Right kidney (tissue), 1 donor: Measurements from ENCODE around the gene PODXL.
"Not testable (repeated sequence)": the region's sequence is repeated elsewhere in the genome, so short reads cannot be mapped to it uniquely, and the experiment has no call there.

ENCODE experiments used
- DNase-seq: peaks from one replicate; pipeline ENCODE4 v3.0.0-alpha.2; 2016

The PODXL gene

GRCh38 chr7:131495669-131496498, 60.5 kb downstream of the PODXL start:
- no peak for DNase-seq

DNA sequence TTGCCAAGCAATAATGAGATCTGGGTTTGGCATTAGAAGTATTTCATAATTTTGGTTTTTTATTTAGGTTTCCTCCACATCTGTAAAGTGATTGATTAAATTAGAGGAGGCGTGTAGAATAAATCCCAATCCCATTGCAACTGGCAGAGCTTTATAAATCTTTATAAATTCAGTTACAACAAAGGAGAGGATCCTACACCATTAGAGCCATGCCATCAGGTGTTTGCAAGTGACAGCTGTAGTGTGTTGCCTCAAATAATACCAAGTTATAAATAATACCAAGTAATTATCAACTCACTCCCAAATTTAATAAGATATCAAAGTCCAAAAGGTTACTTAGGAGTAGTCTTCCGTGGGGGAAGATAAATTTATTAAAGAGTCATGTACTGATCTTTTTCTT, 62.2 kb downstream of the PODXL start:
- no peak for DNase-seq

DNA sequence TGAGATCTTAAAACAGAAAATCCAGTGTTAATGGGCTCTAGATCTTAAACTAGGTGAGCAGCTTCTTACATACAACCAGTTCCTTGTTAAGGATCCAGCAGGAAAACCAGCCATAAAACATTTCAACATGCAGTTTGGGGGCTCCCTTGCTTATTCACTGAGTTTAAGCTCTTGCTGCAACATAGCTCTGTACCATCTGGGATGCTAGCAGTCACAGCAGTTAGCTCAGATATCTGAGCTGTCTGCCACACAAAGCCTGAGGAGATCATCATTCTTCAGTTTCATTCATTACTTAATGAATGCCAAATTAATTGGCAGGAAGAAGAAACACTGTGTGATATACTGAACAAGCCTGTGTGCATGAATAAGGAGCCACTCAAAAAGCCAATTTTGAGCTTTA, 62.8 kb downstream of the PODXL start:
- DNase-seq = no peak

- DNase-seq = no peak
Observed at GRCh38 chr7:131493081-131493480, 63.3 kb downstream of the PODXL start.

DNA sequence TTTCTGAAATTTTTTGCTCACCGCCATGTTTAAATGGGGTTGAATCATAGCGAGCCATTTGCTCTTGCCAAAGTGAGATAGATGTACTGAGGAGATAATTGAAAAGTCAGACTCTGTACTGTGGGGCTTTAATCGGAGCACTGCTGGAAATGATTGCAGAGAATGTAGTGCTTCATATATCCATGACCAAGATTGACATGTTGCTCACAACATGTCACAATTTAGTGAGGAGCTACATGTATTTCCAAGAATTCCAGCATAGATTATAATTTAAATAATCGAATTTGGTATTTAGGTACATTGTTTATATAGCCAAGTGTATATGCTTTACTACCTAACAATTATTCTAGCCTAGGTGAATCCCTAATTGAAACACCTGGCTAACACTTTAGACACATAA, 66.5 kb downstream of the PODXL start:
- no peak for DNase-seq

DNA sequence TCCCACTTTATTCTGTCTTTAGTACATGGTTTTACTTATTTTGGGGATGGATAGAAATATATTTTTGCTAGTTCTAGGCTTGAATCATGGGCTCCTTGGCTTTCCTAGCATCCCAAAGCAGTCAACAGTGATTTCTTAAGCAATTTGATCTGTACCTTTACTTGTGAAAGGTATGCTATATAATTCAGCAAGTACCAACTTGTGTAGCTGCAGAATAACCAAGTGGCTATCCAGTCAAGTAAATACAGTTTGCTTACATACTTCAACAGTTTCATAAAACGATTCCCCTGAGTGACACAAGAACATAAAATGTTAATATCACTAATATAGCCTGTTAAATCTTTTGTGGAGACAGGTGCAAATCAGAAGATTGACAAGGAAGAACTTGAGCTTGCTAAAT, 67.2 kb downstream of the PODXL start:
- no peak for DNase-seq

DNA sequence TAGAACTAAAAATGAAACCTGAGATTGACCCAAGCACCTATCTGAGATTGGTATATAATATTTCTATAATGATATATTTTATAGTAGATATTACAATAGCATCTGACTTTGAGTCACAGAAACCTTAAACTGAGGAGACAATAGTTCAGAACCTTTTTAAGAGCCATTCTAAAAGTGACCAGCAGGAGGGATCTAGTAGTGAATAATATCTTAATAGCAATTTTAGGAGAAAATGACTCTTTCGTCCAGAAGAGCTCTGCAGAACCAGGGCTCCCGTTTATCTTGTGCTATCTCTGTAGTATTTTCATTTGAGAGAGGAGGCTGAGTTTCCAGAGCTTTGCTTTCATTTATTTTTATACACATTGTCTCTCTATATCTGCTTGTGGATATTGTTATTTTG, 68.1 kb downstream of the PODXL start:
- DNase-seq = no peak

- no peak for DNase-seq
Observed at GRCh38 chr7:131487217-131487616, 69.2 kb downstream of the PODXL start.

GRCh38 chr7:131486346-131486745, 70.1 kb downstream of the PODXL start:
- DNase-seq = no peak

GRCh38 chr7:131483586-131483985, 72.8 kb downstream of the PODXL start:
- DNase-seq = no peak

- DNase-seq = no peak
Observed at GRCh38 chr7:131482800-131483199, 73.6 kb downstream of the PODXL start.

DNA sequence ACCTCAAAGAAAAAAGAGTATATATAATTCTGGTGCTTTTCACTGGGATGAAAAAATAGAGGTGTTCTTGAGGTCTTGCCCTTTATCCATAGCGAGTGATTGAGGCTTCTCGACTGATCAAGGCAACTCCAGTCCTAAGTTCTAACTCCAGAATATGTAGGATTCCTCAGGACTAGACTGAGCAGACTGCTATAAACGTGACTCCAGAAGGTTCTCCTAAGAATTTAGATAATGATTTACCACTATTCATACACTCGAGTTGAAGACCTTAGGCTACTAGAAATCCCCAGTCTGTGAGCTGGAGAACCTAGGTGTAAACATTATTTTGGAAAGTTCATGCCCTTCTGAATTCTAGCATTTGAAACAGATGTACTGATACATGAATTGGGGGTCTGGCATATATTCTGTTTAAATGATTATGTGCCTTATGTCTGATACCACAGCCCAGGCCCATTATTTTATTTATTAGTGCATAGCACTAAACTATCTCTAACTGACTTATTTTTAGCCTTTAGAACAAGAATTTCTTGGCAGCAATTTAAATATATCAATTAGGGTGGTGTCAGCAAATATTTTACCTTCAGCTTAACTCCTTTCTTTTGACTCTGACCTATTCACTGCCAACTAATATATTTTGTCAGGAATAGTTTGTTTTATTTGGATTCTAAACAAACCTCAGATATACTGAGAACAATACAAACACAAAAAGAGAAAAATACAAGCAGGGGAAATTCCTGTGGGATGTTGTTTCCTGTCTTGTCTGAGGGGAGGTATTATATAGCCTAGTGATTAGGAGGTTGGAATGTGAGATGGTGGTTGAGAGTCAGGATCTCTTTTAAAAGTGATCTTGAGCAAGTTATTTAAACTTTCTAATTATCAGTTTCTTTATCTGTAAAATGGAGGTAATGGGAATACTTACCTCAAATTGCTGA, 75.8 kb downstream of the PODXL start:
- no peak for DNase-seq

DNA sequence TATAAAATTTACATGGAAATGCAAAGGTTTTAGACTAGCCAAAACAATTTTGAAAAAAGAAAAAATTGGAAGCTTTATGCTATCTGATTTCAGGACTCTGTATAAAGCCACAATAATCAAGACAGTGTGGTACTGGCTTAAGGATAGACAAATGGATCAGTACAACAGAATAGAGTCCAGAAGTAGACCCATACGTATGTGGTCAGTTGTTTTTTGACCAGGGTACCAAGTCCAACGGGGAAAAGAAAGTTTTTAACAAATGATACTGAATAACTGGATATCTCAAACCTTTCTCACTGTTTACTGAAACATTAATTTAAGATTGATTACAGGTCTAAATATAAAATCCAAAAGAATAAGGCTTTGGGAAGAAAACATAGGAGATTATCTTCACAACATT, 79.7 kb downstream of the PODXL start:
- DNase-seq = no peak

GRCh38 chr7:131471250-131472004, 85.0 kb downstream of the PODXL start:
- DNase-seq = no peak

DNA sequence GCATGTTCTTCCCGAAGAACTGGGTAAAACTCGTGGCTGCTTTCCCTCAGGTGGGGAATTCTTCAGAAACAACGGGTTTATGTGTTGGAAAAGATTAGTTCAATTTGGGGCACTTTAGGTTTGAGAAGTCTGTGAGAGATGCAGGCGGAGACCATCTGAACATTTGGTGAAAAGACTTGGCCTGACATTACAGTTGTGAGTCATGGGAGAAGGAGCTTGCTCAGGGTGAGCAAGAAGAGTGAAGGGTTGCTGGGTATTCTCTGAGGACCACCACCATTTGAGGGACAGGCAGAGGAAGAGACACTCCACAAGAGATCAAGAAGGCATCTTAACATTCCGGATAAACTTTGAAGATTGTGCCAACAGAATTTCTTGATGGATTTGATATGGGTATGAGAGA, 88.6 kb downstream of the PODXL start:
- DNase-seq = no peak

DNA sequence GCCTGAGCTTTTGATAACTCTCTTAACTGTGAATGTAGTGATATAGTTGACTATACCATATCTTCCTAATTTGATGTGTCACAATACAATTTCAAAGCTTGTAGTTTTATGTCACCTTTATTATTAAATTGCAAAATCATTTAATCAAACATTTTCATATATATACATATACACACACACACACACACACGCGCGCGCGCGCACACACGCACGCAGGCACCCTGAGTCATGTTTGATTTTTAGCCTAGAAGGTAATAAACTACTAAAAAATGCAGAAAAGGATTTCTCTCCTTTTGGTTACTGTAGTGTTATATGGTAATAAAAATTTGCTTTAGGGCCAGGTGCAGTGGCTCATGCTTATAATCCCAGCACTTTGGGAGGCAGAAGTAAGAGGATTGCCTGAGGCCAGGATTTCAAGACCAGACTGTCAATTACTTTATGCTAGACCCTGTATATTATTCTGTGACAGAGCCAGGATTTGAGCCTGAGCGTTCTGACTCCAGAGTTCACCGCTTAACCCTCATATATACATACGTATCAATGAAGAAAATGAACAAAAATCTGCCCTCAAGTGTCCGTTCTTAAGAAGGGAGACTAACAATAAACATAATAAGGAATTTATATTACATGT, 89.6 kb downstream of the PODXL start:
- no peak for DNase-seq

GRCh38 chr7:131462715-131463114, 93.7 kb downstream of the PODXL start:
- not testable (repeated sequence) for DNase-seq

- no peak for DNase-seq
Observed at GRCh38 chr7:131462059-131462458, 94.4 kb downstream of the PODXL start.

DNA sequence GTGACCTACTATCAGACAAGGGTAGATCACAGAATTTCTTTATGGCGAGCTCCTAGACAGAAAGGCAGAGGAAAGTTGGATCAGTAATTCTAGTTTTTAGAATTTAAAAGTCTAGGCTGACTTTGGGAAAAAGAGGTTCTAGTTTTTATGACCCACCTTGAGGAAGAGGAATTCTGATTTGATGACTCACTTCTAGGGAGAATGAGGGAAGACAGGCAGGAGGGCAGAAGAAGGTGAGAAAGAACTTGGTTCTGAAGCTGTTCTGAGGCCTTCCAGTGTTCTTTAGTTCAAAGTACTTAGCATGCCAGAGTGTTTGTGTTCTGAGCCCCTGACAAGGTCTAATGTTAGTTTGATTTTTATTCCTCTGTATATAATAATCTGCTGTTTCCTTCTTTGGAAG, 97.2 kb downstream of the PODXL start:
- no peak for DNase-seq

DNA sequence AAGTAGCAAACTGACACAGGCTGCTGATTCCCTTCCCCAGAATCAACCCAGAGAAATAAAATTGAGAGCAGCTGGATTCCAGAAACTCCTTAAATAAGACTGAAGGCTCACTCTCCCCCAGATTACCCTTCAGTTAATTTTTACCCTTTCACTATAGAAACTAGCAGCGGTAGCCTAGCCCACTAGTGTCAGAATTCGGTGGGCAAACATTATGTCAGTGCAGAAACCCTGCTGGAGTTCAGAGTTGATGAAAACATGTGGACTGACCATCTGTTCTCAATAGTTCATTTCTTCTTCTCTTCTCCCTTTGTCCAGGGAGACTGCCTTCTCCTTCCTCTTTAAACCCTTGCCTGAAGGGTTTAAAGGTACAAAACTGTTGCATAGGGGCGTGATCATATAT, 100.1 kb downstream of the PODXL start:
- DNase-seq = no peak

- DNase-seq = no peak
Observed at GRCh38 chr7:131455546-131455945, 100.9 kb downstream of the PODXL start.

DNA sequence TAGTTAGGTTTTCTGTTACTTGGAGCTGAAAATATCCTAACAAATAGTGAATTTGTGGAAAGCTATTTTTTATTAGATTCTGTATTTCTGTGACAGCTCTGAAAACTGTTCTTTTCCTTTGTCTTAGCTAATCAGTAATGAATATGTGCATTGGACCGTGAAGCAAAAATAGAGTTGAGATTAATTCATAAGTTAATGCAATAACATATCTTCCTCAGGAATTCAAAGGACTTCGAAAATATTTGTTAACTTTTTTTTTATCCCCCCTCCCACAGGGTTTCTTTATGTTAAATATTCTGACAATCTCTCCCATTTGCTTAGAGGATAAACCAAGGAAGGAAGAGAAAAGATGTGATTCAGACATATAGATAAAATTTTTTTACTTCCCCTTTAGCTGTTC, 101.4 kb downstream of the PODXL start:
- DNase-seq = no peak
